Gastroesophageal sphincter (tissue), 3 donors: ENCODE measurements around the gene GRK3.
"Not testable (repeated sequence)": the region's sequence is repeated elsewhere in the genome, so short reads cannot be mapped to it uniquely, and the experiment has no call there.

ENCODE experiments used
- CTCF ChIP-seq, 4 experiments: fragments of 200-600 bp in 2 of 4; fragments of 450-650 bp in 2 of 4; sonication (generic) in 1 of 4; IDR thresholded peaks; one replicate each; pipeline ENCODE4 v1.5.1; 2017 to 2019; ENCODE audit warnings: antibody characterized with exemption in 4 of 4, mild to moderate bottlenecking in 2 of 4, moderate library complexity in 2 of 4
- POLR2AphosphoS5 ChIP-seq: sonication (generic); formaldehyde crosslinking; IDR thresholded peaks from one replicate; pipeline ENCODE4 v1.6.1; 2017; ENCODE audit warnings: antibody characterized with exemption

- not testable (repeated sequence) for TF ChIP-seq CTCF (IDR thresholded peaks at IDR 0.05); POLR2AphosphoS5
Observed at GRCh38 chr22:25584993-25585392, 20.5 kb downstream of the GRK3 start.
